DOHH2 (cell line): ENCODE measurements around the gene ACE2.

Experiments
- H3F3A ChIP-seq: fragments of 200-600 bp; sonication (generic), shearing (Covaris generic); 2 replicates; pipeline ENCODE4 v1.6.0; 2016; ENCODE audit warnings: antibody characterized with exemption, mild to moderate bottlenecking; ENCODE audit not compliant: control insufficient read depth, insufficient read depth
- H3K27ac ChIP-seq: fragments of 200-600 bp; sonication (generic); 2 replicates; pipeline ENCODE4 v1.5.1; 2014; ENCODE audit warnings: low read depth, mild to moderate bottlenecking, low read length, moderate library complexity
- H3K27me3 ChIP-seq: fragments of 200-600 bp; sonication (generic); 2 replicates; pipeline ENCODE4 v1.6.1; 2014; ENCODE audit warnings: mild to moderate bottlenecking, low read length, mixed read lengths; ENCODE audit not compliant: control insufficient read depth
- H3K36me3 ChIP-seq: fragments of 200-600 bp; sonication (generic); 2 replicates; pipeline ENCODE4 v1.6.1; 2014; ENCODE audit warnings: mild to moderate bottlenecking, low read length, moderate library complexity, mixed read lengths; ENCODE audit not compliant: control insufficient read depth
- H3K4me1 ChIP-seq: fragments of 200-600 bp; sonication (generic); 2 replicates; pipeline ENCODE4 v1.6.1; 2014; ENCODE audit warnings: mild to moderate bottlenecking, low read length, mixed read lengths; ENCODE audit not compliant: control insufficient read depth
- H3K4me2 ChIP-seq: fragments of 200-600 bp; sonication (generic); 2 replicates; pipeline ENCODE4 v1.6.0; 2014; ENCODE audit warnings: mild to moderate bottlenecking, low read length, moderate library complexity
- H3K4me3 ChIP-seq: fragments of 200-600 bp; sonication (generic); 2 replicates; pipeline ENCODE4 v1.5.1; 2014; ENCODE audit warnings: mild to moderate bottlenecking, low read length, mixed read lengths
- H3K79me2 ChIP-seq: fragments of 200-600 bp; sonication (generic); 2 replicates; pipeline ENCODE4 v1.6.1; 2014; ENCODE audit warnings: mild to moderate bottlenecking, low read length, mixed read lengths; ENCODE audit not compliant: control insufficient read depth
- H3K9me2 ChIP-seq: fragments of 200-600 bp; sonication (generic); replicated peaks from 2 replicates; pipeline ENCODE4 v1.6.1; 2014; ENCODE audit warnings: mild to moderate bottlenecking, low read length, mixed read lengths; ENCODE audit not compliant: control insufficient read depth
- H3K9me3 ChIP-seq: fragments of 200-600 bp; sonication (generic); 2 replicates; pipeline ENCODE4 v1.6.1; 2014; ENCODE audit warnings: antibody characterized with exemption, low read length, mixed read lengths; ENCODE audit not compliant: control insufficient read depth, insufficient read depth
- H4K20me1 ChIP-seq: fragments of 200-600 bp; sonication (generic); 2 replicates; pipeline ENCODE4 v1.6.0; 2014; ENCODE audit warnings: low read depth, mild to moderate bottlenecking, antibody characterized with exemption, low read length, moderate library complexity; ENCODE audit not compliant: control insufficient read depth, insufficient read depth
- CTCF ChIP-seq: fragments of 200-600 bp; sonication (generic); IDR thresholded peaks from one replicate; pipeline ENCODE4 v1.5.1; 2014; ENCODE audit warnings: antibody characterized with exemption, mild to moderate bottlenecking, low read depth, low read length; ENCODE audit not compliant: poor library complexity, severe bottlenecking
- EZH2phosphoT487 ChIP-seq: fragments of 200-600 bp; sonication (generic); IDR thresholded peaks from 2 replicates; pipeline ENCODE4 v1.6.1; 2017; ENCODE audit warnings: borderline replicate concordance, mild to moderate bottlenecking, antibody characterized with exemption, low read length, moderate library complexity, mixed read lengths

Gene ACE2

GRCh38 chrX:15645266-15645665 is 44.5 kb upstream of the ACE2 start:
- no peaks in the 10 kb centered on the region for H3K36me3 ChIP-seq
- H3K4me3 ChIP-seq = no peak overlapping the region
- no peaks in the 10 kb centered on the region for H3F3A ChIP-seq
- TF ChIP-seq EZH2phosphoT487 (no peak), CTCF (no peak)
- no peak overlapping the region for H3K27ac ChIP-seq
- H4K20me1 ChIP-seq = no peaks in the 10 kb centered on the region
- no peaks in the 10 kb centered on the region for H3K79me2 ChIP-seq
- H3K4me2 ChIP-seq = no peak overlapping the region
- H3K9me3 ChIP-seq = no peaks in the 10 kb centered on the region
- no peaks in the 10 kb centered on the region for H3K4me1 ChIP-seq
- H3K27me3 ChIP-seq = no peaks in the 10 kb centered on the region
- no peaks in the 10 kb centered on the region for H3K9me2 ChIP-seq

- Histone ChIP-seq H3F3A (no peaks in the 10 kb centered on the region), H3K4me3 (no peak overlapping the region), H3K36me3 (no peaks in the 10 kb centered on the region), H3K4me2 (no peak overlapping the region), H4K20me1 (no peaks in the 10 kb centered on the region), H3K27me3 (no peaks in the 10 kb centered on the region), H3K9me2 (no peaks in the 10 kb centered on the region), H3K9me3 (no peaks in the 10 kb centered on the region), H3K27ac (no peak overlapping the region), H3K79me2 (no peaks in the 10 kb centered on the region), H3K4me1 (no peaks in the 10 kb centered on the region)
- TF ChIP-seq CTCF = no peak
- no peak for TF ChIP-seq EZH2phosphoT487
These were observed 43.8 kb upstream of the ACE2 start for GRCh38 chrX:15644560-15644872.

GRCh38 chrX:15643786-15644559 is 43.2 kb upstream of the ACE2 start:
- H3K4me1 ChIP-seq = no peaks in the 10 kb centered on the region
- TF ChIP-seq EZH2phosphoT487 = no peak
- no peak for TF ChIP-seq CTCF
- no peaks in the 10 kb centered on the region for H3F3A ChIP-seq
- H3K4me2 ChIP-seq = no peak overlapping the region
- no peaks in the 10 kb centered on the region for H3K79me2 ChIP-seq
- H3K9me2 ChIP-seq = no peaks in the 10 kb centered on the region
- no peaks in the 10 kb centered on the region for H3K36me3 ChIP-seq
- H3K4me3 ChIP-seq = no peak overlapping the region
- no peaks in the 10 kb centered on the region for H4K20me1 ChIP-seq
- no peak overlapping the region for H3K27ac ChIP-seq
- H3K9me3 ChIP-seq = no peaks in the 10 kb centered on the region
- H3K27me3 ChIP-seq = no peaks in the 10 kb centered on the region
